ENCODE data around the gene HSDL2. TPM values are rescaled to one million over a fixed set of nuclear protein-coding genes. Genes with fewer than 3 reads are reported as not detected.

The HSDL2 gene
- total RNA-seq, 6 experiments from 2014 or later = 31.7 to 38.6 (median 33.5) TPM

DNA sequence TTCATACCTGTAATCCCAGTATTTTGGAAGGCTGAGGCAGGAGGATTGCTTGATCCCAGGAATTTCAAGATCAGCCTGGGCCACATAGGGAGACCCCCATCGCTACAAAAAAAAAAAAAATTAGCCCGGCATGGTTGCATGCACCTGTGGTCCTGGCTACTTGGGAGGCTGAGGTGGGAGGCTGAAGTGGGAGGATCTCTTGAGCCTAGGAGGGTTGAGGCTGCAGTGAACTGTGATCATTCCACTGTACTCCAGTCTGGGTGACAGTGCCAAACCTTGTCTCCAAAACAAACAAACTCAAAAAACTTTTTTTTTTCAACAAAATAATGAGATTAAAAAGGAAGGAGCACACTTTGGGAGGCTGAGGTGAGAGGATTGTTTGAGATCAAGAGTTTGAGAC lies 120.9 kb downstream of the HSDL2 start:
- H3K36me3 Mint-ChIP-seq (ENCODE audit: low read depth) = peaks cover 13% of the 10 kb centered on the region
- H3K9me3 Mint-ChIP-seq = no peaks in the 10 kb centered on the region
- H3K4me1 Mint-ChIP-seq (ENCODE audit: low read depth) = peaks cover 34% of the 10 kb centered on the region
- H3K27me3 Mint-ChIP-seq (ENCODE audit: insufficient read depth) = no peaks in the 10 kb centered on the region
- DNase-seq = no peak
- no peak overlapping the region for H3K27ac Mint-ChIP-seq
- no peak for TF ChIP-seq CTCF (IDR thresholded peaks at IDR 0.05)
- no peak overlapping the region for H3K4me3 Mint-ChIP-seq

- Mint-ChIP-seq H3K4me1 (ENCODE audit: low read depth) (peaks cover 29% of the 10 kb centered on the region), H3K9me3 (no peaks in the 10 kb centered on the region), H3K27me3 (ENCODE audit: insufficient read depth) (no peaks in the 10 kb centered on the region), H3K27ac (no peak overlapping the region), H3K4me3 (no peak overlapping the region; the same call in 1 of the 2 replicates), H3K36me3 (ENCODE audit: low read depth) (peaks cover 11% of the 10 kb centered on the region)
- no peak for TF ChIP-seq CTCF (IDR thresholded peaks at IDR 0.05)
- DNase-seq = no peak
These were observed 121.4 kb downstream of the HSDL2 start for GRCh38 chr9:112501287-112501686.

DNA sequence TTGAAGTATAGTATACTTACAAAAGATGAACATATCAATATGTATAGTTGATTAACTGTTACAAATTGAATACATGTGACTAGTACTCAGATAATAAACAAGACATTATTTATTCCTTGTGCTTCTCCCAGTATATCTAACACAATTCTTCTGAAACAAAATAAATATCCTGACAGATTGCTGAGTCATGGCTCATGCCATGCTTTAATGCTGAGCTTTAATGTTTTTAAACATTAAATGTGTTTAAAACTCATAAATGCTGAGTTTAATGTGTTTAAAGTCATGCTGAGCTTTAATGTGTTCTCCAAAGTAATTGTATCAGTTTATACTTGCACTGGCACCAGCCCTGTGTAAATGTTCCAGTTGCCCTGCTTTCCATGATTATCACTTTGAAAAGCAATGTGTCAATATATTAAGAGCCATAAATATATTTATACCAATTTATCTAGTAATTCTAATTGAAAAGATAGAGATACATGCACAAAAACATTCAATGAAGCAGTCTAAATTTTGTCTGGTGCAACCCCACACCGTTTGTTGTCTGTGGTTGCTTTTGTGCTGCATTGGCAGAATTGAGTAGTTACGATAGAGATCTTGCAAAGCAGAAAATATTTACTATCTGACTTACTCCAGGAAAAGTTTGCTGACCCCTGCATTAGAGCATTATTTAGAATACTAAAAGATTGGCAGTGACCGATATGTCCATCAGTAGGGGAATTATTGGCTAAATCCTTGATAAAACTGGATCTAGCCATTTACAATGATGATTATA lies 122.5 kb downstream of the HSDL2 start:
- H3K4me3 Mint-ChIP-seq = no peak overlapping the region
- H3K36me3 Mint-ChIP-seq (ENCODE audit: low read depth) = peaks cover 11% of the 10 kb centered on the region
- TF ChIP-seq CTCF (IDR thresholded peaks at IDR 0.05) = no peak
- no peaks in the 10 kb centered on the region for H3K9me3 Mint-ChIP-seq
- no peak for DNase-seq
- H3K27ac Mint-ChIP-seq = no peak overlapping the region
- H3K27me3 Mint-ChIP-seq (ENCODE audit: insufficient read depth) = no peaks in the 10 kb centered on the region
- peaks cover 31% of the 10 kb centered on the region for H3K4me1 Mint-ChIP-seq (ENCODE audit: low read depth)

GRCh38 chr9:112503170-112503569 lies 123.3 kb downstream of the HSDL2 start:
- Mint-ChIP-seq H3K4me3 (no peak overlapping the region), H3K9me3 (no peaks in the 10 kb centered on the region), H3K36me3 (ENCODE audit: low read depth) (peaks cover 11% of the 10 kb centered on the region), H3K4me1 (ENCODE audit: low read depth) (peaks cover 24% of the 10 kb centered on the region), H3K27me3 (ENCODE audit: insufficient read depth) (no peaks in the 10 kb centered on the region), H3K27ac (no peak overlapping the region)
- no peak for DNase-seq
- TF ChIP-seq CTCF (IDR thresholded peaks at IDR 0.05) = no peak

- no peak for TF ChIP-seq CTCF (IDR thresholded peaks at IDR 0.05)
These were observed 125.2 kb downstream of the HSDL2 start for GRCh38 chr9:112505086-112505485.

More at GRCh38 chr9:112505086-112505485, 125.2 kb downstream of the HSDL2 start:
- H3K27ac Mint-ChIP-seq = no peak overlapping the region
- H3K36me3 Mint-ChIP-seq (ENCODE audit: low read depth) = peaks cover 5% of the 10 kb centered on the region; the same call in 1 of the 2 replicates
- H3K4me3 Mint-ChIP-seq = no peak overlapping the region
- H3K4me1 Mint-ChIP-seq (ENCODE audit: low read depth) = peaks cover 23% of the 10 kb centered on the region
- H3K27me3 Mint-ChIP-seq (ENCODE audit: insufficient read depth) = no peaks in the 10 kb centered on the region
- no peaks in the 10 kb centered on the region for H3K9me3 Mint-ChIP-seq
- no peak for DNase-seq

All from HFFc6 (cell line).